NCI-H2196 (cell line): Measurements from ENCODE around the gene DNAH6.

Experiments used
- DNase-seq: peaks from one replicate; lab custom pipeline; 2025; ENCODE audit not compliant: unreplicated experiment; lab: John Stamatoyannopoulos, UW

Gene DNAH6

GRCh38 chr2:84838434-84839145 is 322.3 kb downstream of the DNAH6 start:
- DNase-seq: no peak

- DNase-seq: no peak
These were observed 323.6 kb downstream of the DNAH6 start for GRCh38 chr2:84839851-84840250.

GRCh38 chr2:84840306-84840705 is 324.0 kb downstream of the DNAH6 start:
- no peak for DNase-seq

DNA sequence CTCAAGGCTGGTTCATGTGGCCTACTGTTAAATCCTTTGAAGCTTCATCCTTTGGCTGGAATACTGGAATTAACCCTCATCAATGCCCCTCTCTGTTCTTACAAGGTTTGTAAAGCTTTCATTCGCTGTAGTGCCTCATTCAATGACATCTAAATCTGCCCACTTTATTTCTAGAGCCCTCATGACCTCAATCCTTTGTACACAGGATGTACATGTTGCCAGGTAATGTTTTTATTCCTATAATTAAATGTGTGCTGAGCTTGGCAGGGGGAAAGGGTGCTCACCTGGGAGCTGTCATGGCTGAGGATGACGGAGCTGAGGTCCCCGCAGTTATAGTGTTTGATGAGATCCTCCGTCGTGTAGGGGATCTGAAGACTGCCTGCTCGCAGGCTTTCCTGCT is 325.3 kb downstream of the DNAH6 start:
- DNase-seq: no peak

GRCh38 chr2:84844141-84844540 is 327.8 kb downstream of the DNAH6 start:
- DNase-seq: no peak

GRCh38 chr2:84846041-84846663 is 329.9 kb downstream of the DNAH6 start:
- DNase-seq: no peak

DNA sequence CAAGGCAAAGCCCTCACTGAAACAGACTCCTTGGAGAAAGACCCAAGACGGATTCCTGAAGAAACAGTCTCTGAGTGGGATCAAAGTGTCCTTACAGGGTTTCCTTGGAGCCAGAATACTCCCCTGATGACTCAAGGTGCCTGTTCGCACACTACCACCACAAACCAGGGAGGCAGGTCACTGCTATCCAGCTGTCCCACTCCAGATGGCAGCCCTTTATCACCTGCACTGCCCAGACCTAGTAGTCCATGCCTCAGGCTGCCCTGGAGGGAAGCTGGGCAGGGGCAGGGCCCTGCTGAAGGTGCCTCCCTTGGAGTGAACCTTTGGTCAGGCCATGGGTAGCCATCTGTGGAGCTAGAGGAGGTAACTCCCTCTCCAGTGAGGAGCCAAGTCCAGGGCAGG is 330.4 kb downstream of the DNAH6 start:
- no peak for DNase-seq

- DNase-seq: no peak
These were observed 331.2 kb downstream of the DNAH6 start for GRCh38 chr2:84847326-84848050.

DNA sequence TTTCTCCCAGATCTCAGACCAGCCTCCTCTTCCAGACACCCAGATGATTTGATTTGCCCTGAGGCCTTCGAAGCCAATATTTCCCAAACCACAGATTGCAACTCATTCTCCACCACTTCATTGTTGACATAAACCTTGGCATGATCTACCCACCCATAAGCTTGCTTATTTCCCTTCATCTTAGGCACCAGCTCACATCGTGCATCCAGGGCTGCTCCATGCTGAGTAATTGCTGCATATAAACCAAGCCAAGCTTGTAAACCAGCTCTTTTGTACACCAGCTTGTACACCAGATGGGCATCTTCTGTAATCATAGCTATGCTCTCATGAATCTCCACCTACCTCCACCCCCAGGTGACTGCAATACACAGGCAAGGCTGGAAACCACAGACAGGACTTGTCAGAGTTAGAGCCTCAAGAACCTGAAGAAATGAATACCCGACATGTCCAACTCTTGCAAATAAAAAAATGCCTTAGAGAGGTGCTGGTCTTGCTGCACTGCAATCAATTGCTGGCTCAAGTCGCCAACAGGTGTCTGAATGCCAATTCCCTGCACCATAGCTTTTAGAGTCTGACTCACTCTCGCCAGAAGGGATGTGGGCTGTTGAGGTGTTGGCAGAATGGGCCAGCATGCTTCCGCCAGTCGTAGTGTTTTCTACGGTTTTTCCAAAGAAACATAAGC is 333.1 kb downstream of the DNAH6 start:
- DNase-seq: no peak

- DNase-seq: no peak
These were observed 334.2 kb downstream of the DNAH6 start for GRCh38 chr2:84850471-84850870.

DNA sequence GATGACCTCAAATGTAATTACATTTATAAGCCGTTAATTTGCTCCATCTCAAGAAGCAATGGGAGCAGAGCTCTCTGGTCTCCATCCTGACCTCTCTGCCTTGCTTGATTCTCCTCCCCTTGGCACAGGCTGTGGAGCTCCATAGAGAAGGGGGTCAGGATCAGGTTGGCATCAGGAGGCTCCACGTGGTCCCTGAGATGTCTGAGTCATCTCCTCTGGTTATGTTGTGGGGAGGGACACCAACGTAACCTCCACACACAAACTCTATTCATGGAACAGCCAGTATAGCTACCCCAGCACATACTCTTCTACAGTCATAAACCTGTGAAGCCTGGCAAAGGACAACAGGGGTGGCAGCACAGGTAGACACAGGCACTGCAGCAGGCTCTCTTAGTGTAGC is 335.6 kb downstream of the DNAH6 start:
- no peak for DNase-seq

DNA sequence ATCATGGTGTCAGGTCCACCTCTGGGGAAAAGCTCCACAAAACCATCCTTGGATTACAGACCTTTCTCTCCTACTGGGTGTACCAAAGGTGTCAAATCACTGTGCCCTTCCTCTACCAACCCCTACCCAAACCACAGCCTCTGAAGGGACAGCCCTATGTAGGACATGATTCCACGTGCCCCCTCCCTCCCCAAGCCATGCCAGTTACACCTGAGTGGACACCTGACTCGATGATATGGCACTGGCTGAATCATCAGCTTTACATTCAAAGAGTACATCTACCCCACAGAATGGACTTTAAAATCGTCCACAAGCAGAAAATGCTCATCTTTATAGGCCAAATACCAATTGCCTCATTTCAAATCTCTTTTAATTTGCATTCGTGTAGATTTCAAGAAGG is 338.6 kb downstream of the DNAH6 start:
- no peak for DNase-seq

DNA sequence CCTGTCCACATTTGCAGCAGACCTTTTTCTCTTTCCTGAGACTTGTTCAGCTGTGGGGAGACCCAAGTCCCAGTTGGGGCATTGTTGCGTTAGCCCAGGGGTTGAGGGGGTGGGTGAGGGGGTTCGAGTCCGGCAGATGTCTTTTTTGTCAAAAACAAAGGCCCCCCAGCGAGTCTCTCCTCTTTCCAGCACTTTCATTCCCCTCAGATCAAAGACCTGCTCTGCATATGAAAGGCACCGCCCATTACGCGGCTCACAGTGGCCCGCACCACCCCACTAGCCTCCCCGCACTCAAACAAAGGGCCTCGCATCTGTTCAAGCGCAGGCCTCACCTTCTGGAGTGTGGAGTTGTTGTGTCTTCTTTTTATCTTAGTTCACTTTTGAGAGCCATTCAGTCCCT is 339.4 kb downstream of the DNAH6 start:
- no peak for DNase-seq

DNA sequence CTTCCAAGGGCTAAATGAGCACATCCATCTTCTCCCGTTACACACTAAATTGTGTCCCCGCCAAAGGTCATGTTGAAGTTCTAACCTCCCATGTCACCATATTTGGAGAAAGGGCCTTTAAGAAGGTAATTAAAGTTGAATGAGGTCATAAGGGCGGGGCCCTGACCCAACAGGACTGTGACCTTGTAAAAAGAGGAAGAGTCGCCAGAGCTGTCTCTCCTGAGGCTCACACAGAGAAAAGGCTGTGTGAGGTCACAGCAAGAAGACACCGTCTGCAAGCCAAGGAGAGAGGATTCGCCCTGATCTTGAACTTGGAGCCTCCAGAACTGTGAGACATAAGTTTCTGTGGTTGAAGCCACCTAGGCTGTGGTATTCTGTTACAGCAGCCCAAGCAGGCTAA is 340.5 kb downstream of the DNAH6 start:
- no peak for DNase-seq

- no peak for DNase-seq
These were observed 341.3 kb downstream of the DNAH6 start for GRCh38 chr2:84857566-84857965.

- DNase-seq: no peak
These were observed 341.8 kb downstream of the DNAH6 start for GRCh38 chr2:84858123-84858522.

GRCh38 chr2:84858937-84859336 is 342.6 kb downstream of the DNAH6 start:
- no peak for DNase-seq

- DNase-seq: no peak
These were observed 345.2 kb downstream of the DNAH6 start for GRCh38 chr2:84861539-84861938.

DNA sequence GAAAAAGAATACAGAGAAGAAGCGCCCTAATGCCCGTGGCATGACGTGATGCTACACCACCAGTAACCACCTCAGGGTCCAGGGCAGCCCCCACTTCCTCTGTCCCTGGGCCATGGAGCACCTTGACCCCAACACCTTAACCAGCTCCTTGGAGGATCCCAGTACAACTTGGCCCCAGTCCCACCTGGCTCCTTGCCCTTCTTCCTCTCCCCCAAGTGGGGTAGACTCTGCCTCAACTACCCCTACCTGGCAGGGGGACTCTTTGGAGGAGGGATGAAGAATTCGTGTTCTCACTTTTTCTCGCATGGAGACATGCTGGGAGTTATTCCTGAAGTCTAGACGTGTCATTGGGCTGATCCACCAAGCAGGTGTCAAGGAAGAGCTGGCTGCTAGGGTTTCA is 345.7 kb downstream of the DNAH6 start:
- DNase-seq: no peak

DNA sequence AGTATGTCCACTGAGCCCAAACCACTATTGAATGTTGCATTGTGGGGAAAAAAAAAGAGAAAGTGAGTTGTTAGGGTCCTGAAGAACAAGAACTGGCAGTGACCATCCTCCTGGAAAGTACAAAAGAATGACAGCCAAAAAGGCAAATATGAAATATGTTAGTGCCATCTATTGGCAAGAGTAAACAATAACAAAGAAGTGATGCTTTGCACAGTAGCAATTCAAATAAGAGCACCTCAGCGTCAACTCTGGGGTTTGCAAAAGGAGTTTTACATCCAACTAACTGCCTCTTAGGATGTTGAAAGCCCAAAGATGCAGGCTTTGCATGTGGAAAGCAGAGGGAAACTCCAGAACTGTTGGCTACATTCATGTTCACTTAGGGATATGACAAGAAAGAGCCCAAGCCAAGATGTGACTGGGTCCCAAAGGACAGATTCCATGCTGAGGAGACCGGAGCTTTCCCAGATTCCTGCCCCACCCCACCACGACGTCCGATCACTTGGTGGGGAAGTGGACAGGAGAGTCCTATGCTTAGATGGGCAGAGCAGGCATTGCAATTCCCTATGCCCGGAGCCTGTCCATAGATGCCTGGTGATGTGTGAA is 349.0 kb downstream of the DNAH6 start:
- no peak for DNase-seq

DNA sequence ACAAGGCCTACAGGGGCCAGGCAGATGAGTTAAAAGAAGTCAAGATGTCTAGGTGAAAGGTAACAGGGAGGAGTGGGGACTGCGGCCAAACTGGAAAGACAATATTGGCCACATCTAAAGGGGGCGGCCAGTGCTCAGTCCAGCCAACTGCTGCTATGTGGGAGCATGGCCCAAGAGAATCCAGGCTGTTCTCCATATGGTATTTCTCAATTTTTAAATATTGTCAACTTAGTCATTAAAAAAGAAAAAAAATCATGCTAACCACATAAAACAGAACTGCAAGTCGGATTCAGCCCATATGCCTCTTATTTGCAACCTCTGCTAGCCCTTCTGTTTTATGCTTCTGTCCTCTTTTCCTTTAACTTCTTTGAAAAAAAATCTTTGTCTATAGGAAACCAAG is 349.8 kb downstream of the DNAH6 start:
- DNase-seq: no peak
